GM12878 (cell line): Measurements from ENCODE around the gene SERBP1. TPM values are rescaled to one million over a fixed set of nuclear protein-coding genes. Genes with fewer than 3 reads are reported as not detected.

Experiments
- ATAC-seq: fragments of 200-7000 bp; cut with Tn5 transposase; 3 replicates; pipeline ENCODE4 v1.9.1; 2020; ENCODE audit warnings: mild to moderate bottlenecking, moderate library complexity
- BruUV-seq: library from RNA; stranded (reverse); fragments of 400-500 nt; replicated peaks from 2 replicates; lab custom pipeline; 2021; lab: Mats Ljungman, UMichigan
- CTCF ChIA-PET: fragments of 300-600 bp; sonication (Branson Sonifier 250); formaldehyde crosslinking; extraction: SDS; loops from one replicate; lab custom pipeline; 2021; ENCODE audit warnings: inconsistent platforms; lab: Yijun Ruan, JAX
- POLR2A ChIA-PET: fragments of 350-600 bp; formaldehyde crosslinking; extraction: SDS; loops from one replicate; lab custom pipeline; 2021; ENCODE audit warnings: inconsistent platforms; lab: Charles Lee
- RAD21 ChIA-PET: fragments of 300-600 bp; sonication (Branson Sonifier 250); formaldehyde crosslinking; loops from one replicate; lab custom pipeline; 2023; ENCODE audit warnings: antibody characterized with exemption; ENCODE audit not compliant: unreplicated experiment; lab: Charles Lee
- SMC1A ChIA-PET: fragments of 300-600 bp; sonication (Branson Sonifier 250); formaldehyde crosslinking; loops from one replicate; lab custom pipeline; 2023; ENCODE audit not compliant: unreplicated experiment, uncharacterized antibody; lab: Charles Lee
- DNase-seq: peaks from one replicate; pipeline ENCODE4 v3.0.0-alpha.2; 2011; ENCODE audit warnings: low read depth, low spot score
- FAIRE-seq: peaks from 3 replicates; lab custom pipeline; 2011; peaks lifted over from hg19 to GRCh38; lab: Jason Lieb, UNC
- H2AFZ ChIP-seq: 2 replicates; pipeline ENCODE4 v1.6.0; 2011; ENCODE audit warnings: low read depth, low read length, control low read depth; ENCODE audit not compliant: control insufficient read depth
- H3K27ac ChIP-seq: 2 replicates; pipeline ENCODE4 v1.5.1; 2011; ENCODE audit warnings: control low read depth; ENCODE audit not compliant: control insufficient read depth, insufficient read depth
- H3K27me3 ChIP-seq, 2 experiments: replicated peaks in 1 of 2; 2 replicates each; pipeline versions ENCODE4 v1.6.0 to v1.6.1; 2011; ENCODE audit warnings: low read length in 1 of 2; ENCODE audit not compliant: control insufficient read depth in 2 of 2, insufficient read depth in 2 of 2
- H3K36me3 ChIP-seq, 2 experiments: 2 replicates each; pipeline ENCODE4 v1.5.1; 2011; ENCODE audit warnings: low read length in 1 of 2; ENCODE audit not compliant: control insufficient read depth in 2 of 2, insufficient read depth in 2 of 2
- H3K4me1 ChIP-seq: 2 replicates; pipeline ENCODE4 v1.6.1; 2011; ENCODE audit warnings: mild to moderate bottlenecking, low read length, moderate library complexity, mixed read lengths; ENCODE audit not compliant: control insufficient read depth, insufficient read depth
- H3K4me2 ChIP-seq: 2 replicates; pipeline ENCODE4 v1.6.0; 2011; ENCODE audit warnings: control low read depth; ENCODE audit not compliant: control insufficient read depth, insufficient read depth
- H3K4me3 ChIP-seq: fragments of 200-600 bp; sonication (generic); 2 replicates; pipeline ENCODE4 v1.5.1; 2016
- H3K79me2 ChIP-seq: 2 replicates; pipeline ENCODE4 v1.6.0; 2011; ENCODE audit warnings: low read length; ENCODE audit not compliant: control insufficient read depth, insufficient read depth
- H3K9ac ChIP-seq: 2 replicates; pipeline ENCODE4 v1.8.0; 2011; ENCODE audit warnings: low read length, control low read depth, mixed read lengths; ENCODE audit not compliant: control insufficient read depth, insufficient read depth
- H3K9me3 ChIP-seq: replicated peaks from 3 replicates; pipeline ENCODE4 v1.5.1; 2011; ENCODE audit warnings: mild to moderate bottlenecking, low read length; ENCODE audit not compliant: control insufficient read depth, insufficient read depth
- H4K20me1 ChIP-seq: 2 replicates; pipeline ENCODE4 v1.6.0; 2011; ENCODE audit not compliant: control insufficient read depth, insufficient read depth
- ASH2L ChIP-seq: fragments of 300-600, 200-600 bp; sonication (generic); IDR thresholded peaks from 2 replicates; pipeline ENCODE4 v1.6.1; 2017; ENCODE audit warnings: low read depth, mild to moderate bottlenecking, borderline replicate concordance
- EED ChIP-seq: sonication (generic); IDR thresholded peaks from 2 replicates; pipeline ENCODE4 v1.6.1; 2016; ENCODE audit warnings: antibody characterized with exemption, low read depth
- ETV6 ChIP-seq, 2 experiments: fragments of 450-650 bp in 1 of 2; IDR thresholded peaks in 1 of 2; conservative IDR thresholded peaks in 1 of 2; 2 replicates each; pipeline ENCODE4 v1.6.1; 2014; ENCODE audit warnings: antibody characterized with exemption in 1 of 2, borderline replicate concordance in 1 of 2, low read depth in 1 of 2, mild to moderate bottlenecking in 1 of 2, moderate library complexity in 1 of 2
- HDGF ChIP-seq: fragments of 450-650 bp; IDR thresholded peaks from 2 replicates; pipeline ENCODE4 v1.6.1; 2016; ENCODE audit warnings: antibody characterized with exemption
- IRF4 ChIP-seq: IDR thresholded peaks from 2 replicates; pipeline ENCODE4 v1.6.1; 2011; ENCODE audit warnings: low read depth, low read length
- KLF5 ChIP-seq: fragments of 450-650 bp; IDR thresholded peaks from 2 replicates; pipeline ENCODE4 v1.6.1; 2014; ENCODE audit warnings: mild to moderate bottlenecking; ENCODE audit not compliant: partially characterized antibody
- MEF2B ChIP-seq: fragments of 450-650 bp; IDR thresholded peaks from 2 replicates; pipeline ENCODE4 v1.6.1; 2018; ENCODE audit warnings: mild to moderate bottlenecking, moderate library complexity; ENCODE audit not compliant: partially characterized antibody, poor library complexity, severe bottlenecking
- MTA2 ChIP-seq: fragments of 450-650 bp; IDR thresholded peaks from 2 replicates; pipeline ENCODE4 v1.6.1; 2016; ENCODE audit warnings: low read depth, mild to moderate bottlenecking, moderate library complexity
- MYB ChIP-seq: fragments of 150-350 bp; IDR thresholded peaks from 2 replicates; pipeline ENCODE4 v1.6.1; 2014; ENCODE audit warnings: mild to moderate bottlenecking, low read depth, low read length, borderline replicate concordance
- POU2F2 ChIP-seq: IDR thresholded peaks from 3 replicates; pipeline ENCODE4 v1.6.1; 2011; ENCODE audit warnings: low read depth, mild to moderate bottlenecking, low read length, borderline replicate concordance
- RELA ChIP-seq: fragments of 450-650 bp; IDR thresholded peaks from 2 replicates; pipeline ENCODE4 v1.8.0; 2014; ENCODE audit warnings: borderline replicate concordance; ENCODE audit not compliant: partially characterized antibody
- SP1 ChIP-seq: IDR thresholded peaks from one replicate; pipeline ENCODE4 v1.6.1; 2011; ENCODE audit warnings: low read depth, low read length
- SREBF2 ChIP-seq: IDR thresholded peaks from 2 replicates; pipeline ENCODE4 v1.6.1; 2012; ENCODE audit warnings: mild to moderate bottlenecking, low read length
- SUPT20H ChIP-seq: IDR thresholded peaks from 2 replicates; pipeline ENCODE4 v1.6.1; 2011; ENCODE audit warnings: low read depth, mild to moderate bottlenecking, low read length, moderate library complexity, borderline replicate concordance; ENCODE audit not compliant: control insufficient read depth
- SUZ12 ChIP-seq: fragments of 200-600 bp; sonication (generic); IDR thresholded peaks from one replicate; pipeline ENCODE4 v1.6.1; 2018; ENCODE audit warnings: antibody characterized with exemption, mild to moderate bottlenecking; ENCODE audit not compliant: unreplicated experiment
- TAF1 ChIP-seq: IDR thresholded peaks from 2 replicates; pipeline ENCODE4 v1.6.1; 2011; ENCODE audit warnings: mild to moderate bottlenecking, low read depth, low read length, borderline replicate concordance
- ZZZ3 ChIP-seq: IDR thresholded peaks from 2 replicates; pipeline ENCODE4 v1.6.1; 2011; ENCODE audit warnings: low read depth; ENCODE audit not compliant: control insufficient read depth, insufficient read length
- WGBS: methylation state at CpG from one replicate; pipeline ENCODE4 v1.1.6; 2016; ENCODE audit warnings: low lambda C conversion rate; ENCODE audit not compliant: insufficient replicate concordance, insufficient coverage; ENCODE audit errors: missing lambda C conversion rate; 5-methylcytosine and 5-hydroxymethylcytosine counted together
- in situ Hi-C: fragments of 300-500 bp; cut with MboI; formaldehyde crosslinking; loops from 9 replicates; pipeline ENCODE4 v1.14.3; 2018; ENCODE audit warnings: mixed read lengths
- intact Hi-C: fragments of 100-400 bp; cut with micrococcal nuclease; formaldehyde crosslinking; loops from one replicate; pipeline ENCODE4 v1.14.2; 2022; ENCODE audit not compliant: unreplicated experiment
- polyA plus RNA-seq, 11 experiments: library from polyadenylated mRNA; depleted of rRNA in 4 of 11; unstranded in 6 of 11; stranded (reverse) in 5 of 11; fragments of >200 nt; fragmentation: Nextera tagmentation in 4 of 11; fragmentation: Illumina TruSeq in 1 of 11; extraction: Ambion mirVana in 4 of 11; extraction: Trizol in 1 of 11; gene quantifications; 1 replicate in 1 of 11; 2 replicates in 10 of 11; pipeline versions ENCODE4 v1.2.1 to v1.2.3, GENCODE V29; 2011 to 2016; ENCODE audit warnings: inconsistent platforms in 2 of 11, missing spikeins in 2 of 11, low read depth in 1 of 11
- total RNA-seq, 4 experiments: library from RNA; depleted of rRNA in 3 of 4; stranded (reverse); fragments of >200 nt in 3 of 4; fragmentation: Illumina TruSeq in 1 of 4; extraction: Trizol in 1 of 4; gene quantifications; 2 replicates each; pipeline versions ENCODE4 v1.2.1 to v1.2.3, GENCODE V29; 2013 to 2021
- TF ChIP-seq, protein P1 (sequence below): IDR thresholded peaks from 2 replicates; pipeline ENCODE4 v1.6.1; 2012; ENCODE audit warnings: improper control_type of control experiment, low read depth, low read length; ENCODE audit not compliant: insufficient replicate concordance
- TF ChIP-seq, protein P2 (sequence below): IDR thresholded peaks from 2 replicates; pipeline ENCODE4 v1.6.1; 2012; ENCODE audit warnings: low read depth, low read length, improper control_type of control experiment

The SERBP1 gene
- total and polyA plus RNA-seq, 10 of the 15 experiments (the other 5 are each of a cell fraction or from before 2014, with no cell fraction given) = 76.7 to 509 (median 384) TPM

DNA sequence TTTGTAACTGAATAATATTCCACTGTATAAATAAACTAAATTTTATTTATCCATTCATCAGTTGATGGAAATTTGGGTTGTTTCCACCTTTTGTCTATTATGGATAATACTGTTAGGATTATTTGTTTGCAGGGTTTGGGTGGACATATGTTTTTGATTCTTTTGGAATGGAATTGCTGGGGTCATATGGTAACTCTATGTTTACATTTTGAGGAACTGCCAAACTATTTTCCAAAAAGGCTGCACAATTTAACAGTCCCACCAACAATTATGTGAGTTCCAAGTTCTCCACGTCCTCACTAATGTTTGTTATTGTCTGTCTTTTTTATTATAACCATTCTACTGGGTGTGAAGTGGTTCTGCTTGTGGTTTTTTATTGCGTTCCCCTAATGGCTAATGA is 4.3 kb upstream of the SERBP1 start:
- Histone ChIP-seq H3K27me3 (no peaks in the 10 kb centered on the region), H2AFZ (no peak overlapping the region), H3K9me3 (no peaks in the 10 kb centered on the region), H3K36me3 (no peaks in the 10 kb centered on the region), H3K4me3 (no peak overlapping the region), H3K27ac (no peak overlapping the region), H3K79me2 (peaks cover 8% of the 10 kb centered on the region), H3K4me2 (no peak overlapping the region), H3K9ac (no peak overlapping the region), H4K20me1 (no peaks in the 10 kb centered on the region), H3K4me1 (peaks cover 15% of the 10 kb centered on the region)
- ChIA-PET CTCF (no interaction called here), POLR2A (interaction anchor here (0.6 to 1.1 kb wide), 3 partner anchors 147 to 346 kb away, joined by 3 read pairs; no protein-coding TSS in a partner anchor), RAD21 (interaction anchor here (0.6 kb wide), 1 partner anchor 256 kb away, joined by 3 read pairs; no protein-coding TSS in a partner anchor), SMC1A (no interaction called here)
- DNase-seq (no peak), ATAC-seq (no peak), FAIRE-seq (no peak)
- in situ Hi-C loops = no loop called here
- WGBS = 50% methylated on average over 2 of the region's 2 CpGs
- TF ChIP-seq, protein P1, sequence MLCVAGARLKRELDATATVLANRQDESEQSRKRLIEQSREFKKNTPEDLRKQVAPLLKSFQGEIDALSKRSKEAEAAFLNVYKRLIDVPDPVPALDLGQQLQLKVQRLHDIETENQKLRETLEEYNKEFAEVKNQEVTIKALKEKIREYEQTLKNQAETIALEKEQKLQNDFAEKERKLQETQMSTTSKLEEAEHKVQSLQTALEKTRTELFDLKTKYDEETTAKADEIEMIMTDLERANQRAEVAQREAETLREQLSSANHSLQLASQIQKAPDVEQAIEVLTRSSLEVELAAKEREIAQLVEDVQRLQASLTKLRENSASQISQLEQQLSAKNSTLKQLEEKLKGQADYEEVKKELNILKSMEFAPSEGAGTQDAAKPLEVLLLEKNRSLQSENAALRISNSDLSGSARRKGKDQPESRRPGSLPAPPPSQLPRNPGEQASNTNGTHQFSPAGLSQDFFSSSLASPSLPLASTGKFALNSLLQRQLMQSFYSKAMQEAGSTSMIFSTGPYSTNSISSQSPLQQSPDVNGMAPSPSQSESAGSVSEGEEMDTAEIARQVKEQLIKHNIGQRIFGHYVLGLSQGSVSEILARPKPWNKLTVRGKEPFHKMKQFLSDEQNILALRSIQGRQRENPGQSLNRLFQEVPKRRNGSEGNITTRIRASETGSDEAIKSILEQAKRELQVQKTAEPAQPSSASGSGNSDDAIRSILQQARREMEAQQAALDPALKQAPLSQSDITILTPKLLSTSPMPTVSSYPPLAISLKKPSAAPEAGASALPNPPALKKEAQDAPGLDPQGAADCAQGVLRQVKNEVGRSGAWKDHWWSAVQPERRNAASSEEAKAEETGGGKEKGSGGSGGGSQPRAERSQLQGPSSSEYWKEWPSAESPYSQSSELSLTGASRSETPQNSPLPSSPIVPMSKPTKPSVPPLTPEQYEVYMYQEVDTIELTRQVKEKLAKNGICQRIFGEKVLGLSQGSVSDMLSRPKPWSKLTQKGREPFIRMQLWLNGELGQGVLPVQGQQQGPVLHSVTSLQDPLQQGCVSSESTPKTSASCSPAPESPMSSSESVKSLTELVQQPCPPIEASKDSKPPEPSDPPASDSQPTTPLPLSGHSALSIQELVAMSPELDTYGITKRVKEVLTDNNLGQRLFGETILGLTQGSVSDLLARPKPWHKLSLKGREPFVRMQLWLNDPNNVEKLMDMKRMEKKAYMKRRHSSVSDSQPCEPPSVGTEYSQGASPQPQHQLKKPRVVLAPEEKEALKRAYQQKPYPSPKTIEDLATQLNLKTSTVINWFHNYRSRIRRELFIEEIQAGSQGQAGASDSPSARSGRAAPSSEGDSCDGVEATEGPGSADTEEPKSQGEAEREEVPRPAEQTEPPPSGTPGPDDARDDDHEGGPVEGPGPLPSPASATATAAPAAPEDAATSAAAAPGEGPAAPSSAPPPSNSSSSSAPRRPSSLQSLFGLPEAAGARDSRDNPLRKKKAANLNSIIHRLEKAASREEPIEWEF = no peak
- TF ChIP-seq SP1 (no peak), SREBF2 (no peak), IRF4 (no peak), SUPT20H (no peak), MYB (no peak), MTA2 (no peak), MEF2B (no peak), HDGF (no peak), ZZZ3 (no peak), ETV6 (conservative IDR thresholded peaks at IDR 0.05 in 1 of 2, IDR thresholded peaks at IDR 0.05 in 1 of 2; ENCODE audit: borderline replicate concordance in 1 of 2, low read depth in 1 of 2) (no peak), RELA (no peak), KLF5 (no peak), TAF1 (no peak), SUZ12 (no peak), POU2F2 (no peak), ASH2L (no peak), EED (no peak)
- TF ChIP-seq, protein P2, sequence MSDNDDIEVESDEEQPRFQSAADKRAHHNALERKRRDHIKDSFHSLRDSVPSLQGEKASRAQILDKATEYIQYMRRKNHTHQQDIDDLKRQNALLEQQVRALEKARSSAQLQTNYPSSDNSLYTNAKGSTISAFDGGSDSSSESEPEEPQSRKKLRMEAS = no peak
- intact Hi-C loops = loop anchor here (5.0 kb wide), 2 partner anchors 253 to 328 kb away; partner anchors contain the start of gene GADD45A
- BruUV-seq = no TSS peak
